Stimulated activated CD8-positive, alpha-beta memory T cell treated with anti-CD3 and anti-CD28 coated beads, Interleukin-4, amount 100 ng/mL, for 4 hours (primary cell): ENCODE results near the gene KIAA2012.

Source experiments
- DNase-seq, 2 donors: peaks; one replicate each; pipeline ENCODE4 v3.0.0-alpha.2; 2020; ENCODE audit warnings: low read depth in 2 of 2, low spot score in 1 of 2

The KIAA2012 gene

GRCh38 chr2:202042444-202042843 lies 30.6 kb upstream of the KIAA2012 start:
- DNase-seq: no peak

GRCh38 chr2:202043475-202043874 lies 29.6 kb upstream of the KIAA2012 start:
- DNase-seq: no peak

GRCh38 chr2:202044777-202045176 lies 28.3 kb upstream of the KIAA2012 start:
- DNase-seq: no peak

- DNase-seq: no peak
Measured at GRCh38 chr2:202046572-202046971, 26.5 kb upstream of the KIAA2012 start.

- DNase-seq: no peak
Measured at GRCh38 chr2:202049092-202049728, 23.8 kb upstream of the KIAA2012 start.

- DNase-seq: no peak
Measured at GRCh38 chr2:202049840-202050239, 23.2 kb upstream of the KIAA2012 start.

- DNase-seq: no peak
Measured at GRCh38 chr2:202050652-202051051, 22.4 kb upstream of the KIAA2012 start.

GRCh38 chr2:202051499-202052161 lies 21.4 kb upstream of the KIAA2012 start:
- DNase-seq: no peak

GRCh38 chr2:202052235-202052634 lies 20.8 kb upstream of the KIAA2012 start:
- no peak for DNase-seq

- no peak for DNase-seq
Measured at GRCh38 chr2:202054679-202055078, 18.4 kb upstream of the KIAA2012 start.

- DNase-seq: no peak
Measured at GRCh38 chr2:202056611-202057010, 16.4 kb upstream of the KIAA2012 start.

- DNase-seq: no peak
Measured at GRCh38 chr2:202060218-202060617, 12.8 kb upstream of the KIAA2012 start.

- no peak for DNase-seq
Measured at GRCh38 chr2:202061695-202062094, 11.4 kb upstream of the KIAA2012 start.

GRCh38 chr2:202064171-202064880 lies 8.7 kb upstream of the KIAA2012 start:
- DNase-seq: no peak

- no peak for DNase-seq
Measured at GRCh38 chr2:202064881-202065230, 8.2 kb upstream of the KIAA2012 start.

GRCh38 chr2:202065876-202066275 lies 7.2 kb upstream of the KIAA2012 start:
- DNase-seq: no peak

GRCh38 chr2:202066875-202067274 lies 6.2 kb upstream of the KIAA2012 start:
- DNase-seq: no peak

- DNase-seq: no peak
Measured at GRCh38 chr2:202067589-202067988, 5.5 kb upstream of the KIAA2012 start.

GRCh38 chr2:202069170-202070067 lies 3.6 kb upstream of the KIAA2012 start:
- DNase-seq: no peak

- DNase-seq: no peak
Measured at GRCh38 chr2:202071107-202071506, 1.9 kb upstream of the KIAA2012 start.

- DNase-seq: no peak
Measured at GRCh38 chr2:202072226-202072625, 829 bp upstream of the KIAA2012 start.
